ENCODE data around the gene TCTN3. TPM values are rescaled to one million over a fixed set of nuclear protein-coding genes. Genes with fewer than 3 reads are reported as not detected.
"Not testable (repeated sequence)": the region's sequence is repeated elsewhere in the genome, so short reads cannot be mapped to it uniquely, and the experiment has no call there.

The TCTN3 gene
- total RNA-seq, 1 experiment from 2014 or later: 41.7 TPM

GRCh38 chr10:95728526-95728925 lies 34.8 kb upstream of the TCTN3 start:
- Histone ChIP-seq H3K9ac (ENCODE audit: low read length) (no peak overlapping the region), H4K20me1 (ENCODE audit: insufficient read depth) (no peaks in the 10 kb centered on the region), H3K4me1 (ENCODE audit: control insufficient read depth in 1 of 2, insufficient read depth in 2 of 2, low read length in 2 of 2) (no peaks in the 10 kb centered on the region), H3K79me2 (ENCODE audit: insufficient read depth, low read length) (no peaks in the 10 kb centered on the region), H3K27ac (ENCODE audit: low read depth, low read length) (no peak overlapping the region), H3K4me2 (ENCODE audit: low read length) (no peak overlapping the region), H3K36me3 (ENCODE audit: control insufficient read depth in 1 of 2, insufficient read depth in 2 of 2, low read length in 2 of 2) (no peaks in the 10 kb centered on the region), H3K9me2 (ENCODE audit: insufficient read depth) (0 out of 2 replicates have a peak, but pooled peaks cover 2% of the 10 kb centered on the region), H2AFZ (ENCODE audit: low read depth, low read length, poor library complexity, severe bottlenecking) (no peak overlapping the region), H3K4me3 (replicated peaks in 1 of 2; ENCODE audit: low read depth in 1 of 2, low read length in 2 of 2) (no peak overlapping the region), H3K27me3 (ENCODE audit: insufficient read depth, low read length) (no peaks in the 10 kb centered on the region), H3K9me3 (ENCODE audit: control insufficient read depth in 1 of 2, insufficient read depth in 1 of 2, low read depth in 1 of 2, low read length in 2 of 2) (no peaks in the 10 kb centered on the region)
- no peak for DNase-seq (ENCODE audit: low read depth, low spot score)
- no peak for TF ChIP-seq ZBTB33 (IDR thresholded peaks at IDR 0.05; ENCODE audit: extremely low read depth, insufficient replicate concordance, low read length)
- TF ChIP-seq SRF (IDR thresholded peaks at IDR 0.05; ENCODE audit: low read depth): no peak
- no peak for TF ChIP-seq CBX3 (IDR thresholded peaks at IDR 0.05; ENCODE audit: low read depth)
- no peak for TF ChIP-seq MAX (IDR thresholded peaks at IDR 0.05)
- no peak for TF ChIP-seq EZH2phosphoT487 (IDR thresholded peaks at IDR 0.05; ENCODE audit: borderline replicate concordance)
- no peak for TF ChIP-seq EZH2 (IDR thresholded peaks at IDR 0.05)
- no peak for TF ChIP-seq ATF3 (IDR thresholded peaks at IDR 0.05)
- no peak for TF ChIP-seq EGR1 (IDR thresholded peaks at IDR 0.05; ENCODE audit: low read depth)
- no peak for TF ChIP-seq SP1 (IDR thresholded peaks at IDR 0.05; ENCODE audit: low read depth)
- TF ChIP-seq SIN3A (IDR thresholded peaks at IDR 0.05; ENCODE audit: low read depth): no peak
- no peak for TF ChIP-seq CTCF (IDR thresholded peaks at IDR 0.05 in 2 of 3, conservative IDR thresholded peaks at IDR 0.05 in 1 of 3; ENCODE audit: borderline replicate concordance in 1 of 3, insufficient read depth in 1 of 3, low read depth in 2 of 3, low read length in 2 of 3)
- CTCF ChIA-PET: interaction anchor here (1.4 kb wide), 1 partner anchor 35 kb away, joined by 6 read pairs; the partner anchor contains the start of gene TCTN3
- POLR2A ChIA-PET: no interaction called here
- intact Hi-C loops (cut with micrococcal nuclease): no loop called here
- RAD21 ChIA-PET (ENCODE audit: low non-redundant PET in 1 of 2, low total read pairs in 2 of 2, uncharacterized antibody in 2 of 2, unreplicated experiment in 2 of 2): no interaction called here
- ATAC-seq: no peak
- no TSS peak for BruUV-seq (replicated peaks)

GRCh38 chr10:95722496-95722895 lies 28.8 kb upstream of the TCTN3 start:
- H3K4me3 ChIP-seq (replicated peaks in 1 of 2; ENCODE audit: low read depth in 1 of 2, low read length in 2 of 2); BruUV-seq (replicated peaks); intact Hi-C loops (cut with micrococcal nuclease); H3K9ac ChIP-seq (ENCODE audit: low read length); H3K36me3 ChIP-seq (ENCODE audit: control insufficient read depth in 1 of 2, insufficient read depth in 2 of 2, low read length in 2 of 2); H3K27me3 ChIP-seq (ENCODE audit: insufficient read depth, low read length); H3K4me2 ChIP-seq (ENCODE audit: low read length); H3K4me1 ChIP-seq (ENCODE audit: control insufficient read depth in 1 of 2, insufficient read depth in 2 of 2, low read length in 2 of 2); H3K79me2 ChIP-seq (ENCODE audit: insufficient read depth, low read length); H4K20me1 ChIP-seq (ENCODE audit: insufficient read depth); H2AFZ ChIP-seq (ENCODE audit: low read depth, low read length, poor library complexity, severe bottlenecking); POLR2A ChIA-PET; DNase-seq (ENCODE audit: low read depth, low spot score); H3K27ac ChIP-seq (ENCODE audit: low read depth, low read length); H3K9me2 ChIP-seq (ENCODE audit: insufficient read depth); RAD21 ChIA-PET (ENCODE audit: low non-redundant PET in 1 of 2, low total read pairs in 2 of 2, uncharacterized antibody in 2 of 2, unreplicated experiment in 2 of 2); CTCF ChIA-PET; ATAC-seq; H3K9me3 ChIP-seq (ENCODE audit: control insufficient read depth in 1 of 2, insufficient read depth in 1 of 2, low read depth in 1 of 2, low read length in 2 of 2): not testable (repeated sequence)

GRCh38 chr10:95720745-95721144 lies 27.0 kb upstream of the TCTN3 start:
- DNase-seq (ENCODE audit: low read depth, low spot score); POLR2A ChIA-PET; H3K9me2 ChIP-seq (ENCODE audit: insufficient read depth); BruUV-seq (replicated peaks); H3K27ac ChIP-seq (ENCODE audit: low read depth, low read length); H3K36me3 ChIP-seq (ENCODE audit: control insufficient read depth in 1 of 2, insufficient read depth in 2 of 2, low read length in 2 of 2); H2AFZ ChIP-seq (ENCODE audit: low read depth, low read length, poor library complexity, severe bottlenecking); intact Hi-C loops (cut with micrococcal nuclease); H3K27me3 ChIP-seq (ENCODE audit: insufficient read depth, low read length); H3K4me3 ChIP-seq (replicated peaks in 1 of 2; ENCODE audit: low read depth in 1 of 2, low read length in 2 of 2); RAD21 ChIA-PET (ENCODE audit: low non-redundant PET in 1 of 2, low total read pairs in 2 of 2, uncharacterized antibody in 2 of 2, unreplicated experiment in 2 of 2); ATAC-seq; H4K20me1 ChIP-seq (ENCODE audit: insufficient read depth); H3K79me2 ChIP-seq (ENCODE audit: insufficient read depth, low read length); H3K9ac ChIP-seq (ENCODE audit: low read length); H3K4me2 ChIP-seq (ENCODE audit: low read length); H3K9me3 ChIP-seq (ENCODE audit: control insufficient read depth in 1 of 2, insufficient read depth in 1 of 2, low read depth in 1 of 2, low read length in 2 of 2); CTCF ChIA-PET; H3K4me1 ChIP-seq (ENCODE audit: control insufficient read depth in 1 of 2, insufficient read depth in 2 of 2, low read length in 2 of 2): not testable (repeated sequence)
